HepG2 (cell line): Measurements from ENCODE around the gene ATP6V1C2. TPM values are rescaled to one million over a fixed set of nuclear protein-coding genes. Genes with fewer than 3 reads are reported as not detected.

Source experiments
- ATAC-seq: fragments of 200-7000 bp; cut with Tn5 transposase; 3 replicates; pipeline ENCODE4 v1.9.1; 2020; ENCODE audit warnings: mild to moderate bottlenecking, moderate library complexity
- BruUV-seq: library from RNA; stranded (reverse); fragments of 400-500 nt; replicated peaks from 2 replicates; lab custom pipeline; 2021; lab: Mats Ljungman, UMichigan
- CTCF ChIA-PET: fragments of 300-600 bp; formaldehyde crosslinking; extraction: SDS; loops from one replicate; lab custom pipeline; 2021; ENCODE audit warnings: low total read pairs, inconsistent platforms, low intra/inter-chr PET ratio; lab: Yijun Ruan, JAX
- POLR2A ChIA-PET: fragments of 350-600 bp; sonication (Branson Sonifier 250); formaldehyde crosslinking; loops from one replicate; lab custom pipeline; 2020; ENCODE audit warnings: antibody characterized with exemption, inconsistent platforms; lab: Yijun Ruan, JAX
- DNase-seq: peaks from one replicate; pipeline ENCODE4 v3.0.0-alpha.2; 2015; ENCODE audit warnings: low spot score
- FAIRE-seq: peaks from 3 replicates; lab custom pipeline; 2011; peaks lifted over from hg19 to GRCh38; lab: Jason Lieb, UNC
- H2AFZ ChIP-seq: one replicate; pipeline ENCODE4 v1.6.1; 2011; ENCODE audit warnings: low read length, inconsistent platforms
- H3K27ac ChIP-seq: fragments of 300-600 bp; 3 replicates; pipeline ENCODE4 v1.8.0; 2011; ENCODE audit warnings: mixed run types, mild to moderate bottlenecking, mixed read lengths, low read length, inconsistent platforms; ENCODE audit not compliant: insufficient read depth; ENCODE audit errors: extremely low read length
- H3K27me3 ChIP-seq, 2 experiments: fragments of 200-600 bp in 1 of 2; 2 replicates in 1 of 2; 3 replicates in 1 of 2; pipeline versions ENCODE4 v1.6.0 to v1.8.0; 2011; ENCODE audit warnings: low read length in 2 of 2, mild to moderate bottlenecking in 2 of 2, moderate library complexity in 2 of 2, inconsistent platforms in 1 of 2; ENCODE audit not compliant: insufficient read depth in 2 of 2, control insufficient read depth in 1 of 2
- H3K36me3 ChIP-seq, 2 experiments: fragments of 200-600 bp in 1 of 2; replicated peaks in 1 of 2; 2 replicates in 1 of 2; 3 replicates in 1 of 2; pipeline versions ENCODE4 v1.5.1 to v1.8.0; 2011; ENCODE audit warnings: low read length in 2 of 2, inconsistent platforms in 1 of 2; ENCODE audit not compliant: insufficient read depth in 2 of 2, control insufficient read depth in 1 of 2
- H3K4me1 ChIP-seq: 2 replicates; pipeline ENCODE4 v1.5.1; 2012; ENCODE audit warnings: low read length, inconsistent platforms; ENCODE audit not compliant: insufficient read depth
- H3K4me2 ChIP-seq: 2 replicates; pipeline ENCODE4 v1.6.0; 2011; ENCODE audit warnings: low read depth, low read length, inconsistent platforms
- H3K4me3 ChIP-seq, 3 experiments: fragments of 200-600 bp in 1 of 3; sonication (generic), shearing (Covaris generic) in 1 of 3; replicated peaks in 1 of 3; 2 replicates each; pipeline ENCODE4 v1.5.1; 2011 to 2016; ENCODE audit warnings: low read length in 3 of 3, inconsistent platforms in 2 of 3, low read depth in 2 of 3, mild to moderate bottlenecking in 2 of 3, control low read depth in 1 of 3, mixed read lengths in 1 of 3; ENCODE audit not compliant: insufficient read depth in 1 of 3
- H3K79me2 ChIP-seq: one replicate; pipeline ENCODE4 v1.6.1; 2011; ENCODE audit warnings: low read length, inconsistent platforms; ENCODE audit not compliant: insufficient read depth
- H3K9ac ChIP-seq: 2 replicates; pipeline ENCODE4 v1.6.0; 2011; ENCODE audit warnings: mild to moderate bottlenecking, low read depth, low read length, inconsistent platforms; ENCODE audit not compliant: insufficient read depth
- H3K9me3 ChIP-seq: 2 replicates; pipeline ENCODE4 v1.5.1; 2012; ENCODE audit warnings: mild to moderate bottlenecking, low read length
- H4K20me1 ChIP-seq: 2 replicates; pipeline ENCODE4 v1.6.0; 2011; ENCODE audit warnings: inconsistent platforms, mild to moderate bottlenecking, low read length, moderate library complexity; ENCODE audit not compliant: insufficient read depth
- AGO2 ChIP-seq: fragments of 200-400 bp; formaldehyde crosslinking; optimal IDR thresholded peaks from 2 replicates; pipeline ENCODE3; 2017; ENCODE audit warnings: mild to moderate bottlenecking, low read depth, low read length, moderate library complexity
- ELF1 ChIP-seq: sonication (generic); formaldehyde crosslinking; IDR thresholded peaks from 2 replicates; pipeline ENCODE4 v1.4.0; 2020; ENCODE audit warnings: missing genetic modification reagents
- MAFF ChIP-seq: IDR thresholded peaks from 2 replicates; pipeline ENCODE4 v1.6.1; 2011; ENCODE audit warnings: low read depth, low read length, improper control_type of control experiment
- NRL ChIP-seq: sonication (generic); formaldehyde crosslinking; IDR thresholded peaks from 2 replicates; pipeline ENCODE4 v1.5.0; 2020; ENCODE audit warnings: missing genetic modification reagents, mild to moderate bottlenecking, moderate library complexity, borderline replicate concordance
- POLR2A ChIP-seq, 2 experiments: IDR thresholded peaks; 2 replicates each; pipeline ENCODE4 v1.6.1; 2011; ENCODE audit warnings: low read depth in 2 of 2, low read length in 2 of 2, mild to moderate bottlenecking in 1 of 2, moderate library complexity in 1 of 2; ENCODE audit not compliant: insufficient read depth in 1 of 2
- POLR2G ChIP-seq: fragments of 200-400 bp; formaldehyde crosslinking; IDR thresholded peaks from 2 replicates; pipeline ENCODE4 v1.6.1; 2018; ENCODE audit warnings: mild to moderate bottlenecking, low read depth, low read length, moderate library complexity
- RBM22 ChIP-seq: fragments of 200-400 bp; formaldehyde crosslinking; optimal IDR thresholded peaks from 2 replicates; pipeline ENCODE3; 2017; ENCODE audit warnings: mild to moderate bottlenecking, low read length, moderate library complexity
- TP53 ChIP-seq: sonication (generic); formaldehyde crosslinking; conservative IDR thresholded peaks from 2 replicates; pipeline ENCODE4 v1.4.0; 2020; ENCODE audit warnings: missing genetic modification reagents
- ZNF3 ChIP-seq: IDR thresholded peaks from 2 replicates; pipeline ENCODE4 v1.7.0; 2017; ENCODE audit warnings: inconsistent platforms
- ZNF564 ChIP-seq: sonication (generic); formaldehyde crosslinking; IDR thresholded peaks from 2 replicates; pipeline ENCODE4 v1.8.1; 2023; ENCODE audit warnings: mild to moderate bottlenecking, missing genetic modification reagents
- WGBS: methylation state at CpG from one replicate; pipeline ENCODE4 v1.1.6; 2017; ENCODE audit warnings: low lambda C conversion rate; 5-methylcytosine and 5-hydroxymethylcytosine counted together
- in situ Hi-C: cut with HindIII; loops from 2 replicates; pipeline ENCODE4 v1.10.0; 2017; ENCODE audit warnings: low pct_unique_long_range_greater_than_20kb; ENCODE audit not compliant: extremely low pct_ligation_motif_present
- intact Hi-C: fragments of 100-400 bp; cut with micrococcal nuclease; formaldehyde crosslinking; loops from one replicate; pipeline ENCODE4 v1.10.0; 2022; ENCODE audit not compliant: unreplicated experiment
- polyA plus RNA-seq, 8 experiments: library from polyadenylated mRNA; depleted of rRNA in 3 of 8; stranded (reverse) in 7 of 8; unstranded in 1 of 8; fragments of >200 nt; fragmentation: Illumina TruSeq in 4 of 8; extraction: Trizol in 4 of 8; gene quantifications; 2 replicates each; pipeline versions ENCODE4 v1.2.1 to v1.2.3, GENCODE V29; 2011 to 2016; ENCODE audit warnings: low read depth in 4 of 8, missing spikeins in 1 of 8, mixed read lengths in 1 of 8; ENCODE audit not compliant: insufficient read depth in 1 of 8
- total RNA-seq, 5 experiments: library from RNA; depleted of rRNA; stranded (reverse); fragments of >200 nt; fragmentation: Illumina TruSeq; extraction: Trizol; gene quantifications; 2 replicates each; pipeline ENCODE4 v1.2.3, GENCODE V29; 2016; ENCODE audit warnings: low read depth in 1 of 5
- TF ChIP-seq, protein P1 (sequence below): sonication (generic); formaldehyde crosslinking; IDR thresholded peaks from 2 replicates; pipeline ENCODE4 v1.4.0; 2020; ENCODE audit warnings: low read depth, missing genetic modification reagents
- TF ChIP-seq, protein P2 (sequence below): sonication (generic); formaldehyde crosslinking; conservative IDR thresholded peaks from 2 replicates; pipeline ENCODE4 v1.8.0; 2022; ENCODE audit warnings: low read depth, missing genetic modification reagents

ATP6V1C2 gene
- total and polyA plus RNA-seq, 2 of the 13 experiments (the other 11 are each of a cell fraction or from before 2014, with no cell fraction given) = 0.04 to 0.29 TPM

DNA sequence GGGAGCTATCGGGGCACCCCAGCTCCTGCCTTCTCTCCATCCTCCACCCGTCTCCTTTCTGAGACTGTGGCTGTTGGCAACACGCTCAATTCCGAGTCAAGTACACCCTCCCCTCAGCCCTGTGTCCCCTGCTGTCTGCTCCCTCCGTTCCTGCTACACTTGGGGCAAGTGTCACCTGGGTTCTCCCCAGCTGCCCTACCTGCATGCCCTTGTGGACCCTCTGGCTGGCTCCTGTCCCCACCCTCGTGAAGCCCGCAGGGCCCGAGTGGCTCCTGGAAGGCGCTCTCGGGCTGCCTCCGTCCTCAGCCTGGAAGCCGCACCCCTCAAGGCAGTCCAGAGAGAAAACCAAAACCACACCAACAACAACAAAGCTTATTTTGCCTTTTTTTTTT is 57.3 kb downstream of the ATP6V1C2 start:
- no TSS peak for BruUV-seq
- POLR2A ChIA-PET = no interaction called here
- peaks cover 7% of the 10 kb centered on the region for H3K4me1 ChIP-seq

DNA sequence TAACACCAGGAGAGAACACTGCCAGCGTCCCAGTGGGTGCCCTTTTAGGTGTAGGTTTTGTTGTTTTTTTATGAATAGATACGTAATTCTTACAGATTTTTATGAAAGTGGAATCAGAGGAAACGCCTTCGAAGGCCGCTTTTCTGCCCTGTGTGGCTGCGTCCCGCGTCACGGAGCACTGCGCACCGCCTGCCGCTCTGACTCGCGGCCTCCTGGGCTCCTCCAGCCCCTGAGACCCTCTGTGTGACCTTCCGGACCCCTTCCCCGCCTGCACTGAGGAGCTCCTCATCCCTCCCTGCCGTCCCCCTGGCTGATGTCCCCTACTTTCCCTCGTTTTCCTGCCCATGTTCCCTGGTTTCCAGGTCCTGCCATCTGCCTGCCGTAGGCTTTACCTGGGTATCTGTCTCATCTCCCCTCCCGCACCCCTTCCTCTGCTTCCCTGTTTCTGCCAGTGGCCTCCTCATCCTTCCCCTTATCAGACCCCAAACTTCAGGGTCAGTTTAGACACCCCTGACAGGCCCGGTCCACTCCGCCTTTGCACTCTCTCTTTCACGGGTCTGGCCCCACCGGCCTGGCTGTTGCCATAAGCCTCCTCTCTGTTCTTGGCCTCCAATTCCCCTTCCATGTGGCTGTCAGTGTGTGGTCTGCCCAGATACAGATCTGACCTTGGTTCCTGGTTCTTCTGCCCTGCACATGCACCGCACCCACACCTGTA is 58.5 kb downstream of the ATP6V1C2 start:
- TF ChIP-seq TP53 (CRISPR knock-in tag) (no peak), RBM22 (peak; percentile 71), MAFF (no peak), ELF1 (CRISPR knock-in tag) (no peak), POLR2G (peak; percentile 33; the same call in 1 of the 2 replicates), NRL (CRISPR knock-in tag) (0 out of 2 replicates have a peak, but pooled peaks have one; percentile 43), AGO2 (peak; percentile 60)
- TF ChIP-seq, protein P1, sequence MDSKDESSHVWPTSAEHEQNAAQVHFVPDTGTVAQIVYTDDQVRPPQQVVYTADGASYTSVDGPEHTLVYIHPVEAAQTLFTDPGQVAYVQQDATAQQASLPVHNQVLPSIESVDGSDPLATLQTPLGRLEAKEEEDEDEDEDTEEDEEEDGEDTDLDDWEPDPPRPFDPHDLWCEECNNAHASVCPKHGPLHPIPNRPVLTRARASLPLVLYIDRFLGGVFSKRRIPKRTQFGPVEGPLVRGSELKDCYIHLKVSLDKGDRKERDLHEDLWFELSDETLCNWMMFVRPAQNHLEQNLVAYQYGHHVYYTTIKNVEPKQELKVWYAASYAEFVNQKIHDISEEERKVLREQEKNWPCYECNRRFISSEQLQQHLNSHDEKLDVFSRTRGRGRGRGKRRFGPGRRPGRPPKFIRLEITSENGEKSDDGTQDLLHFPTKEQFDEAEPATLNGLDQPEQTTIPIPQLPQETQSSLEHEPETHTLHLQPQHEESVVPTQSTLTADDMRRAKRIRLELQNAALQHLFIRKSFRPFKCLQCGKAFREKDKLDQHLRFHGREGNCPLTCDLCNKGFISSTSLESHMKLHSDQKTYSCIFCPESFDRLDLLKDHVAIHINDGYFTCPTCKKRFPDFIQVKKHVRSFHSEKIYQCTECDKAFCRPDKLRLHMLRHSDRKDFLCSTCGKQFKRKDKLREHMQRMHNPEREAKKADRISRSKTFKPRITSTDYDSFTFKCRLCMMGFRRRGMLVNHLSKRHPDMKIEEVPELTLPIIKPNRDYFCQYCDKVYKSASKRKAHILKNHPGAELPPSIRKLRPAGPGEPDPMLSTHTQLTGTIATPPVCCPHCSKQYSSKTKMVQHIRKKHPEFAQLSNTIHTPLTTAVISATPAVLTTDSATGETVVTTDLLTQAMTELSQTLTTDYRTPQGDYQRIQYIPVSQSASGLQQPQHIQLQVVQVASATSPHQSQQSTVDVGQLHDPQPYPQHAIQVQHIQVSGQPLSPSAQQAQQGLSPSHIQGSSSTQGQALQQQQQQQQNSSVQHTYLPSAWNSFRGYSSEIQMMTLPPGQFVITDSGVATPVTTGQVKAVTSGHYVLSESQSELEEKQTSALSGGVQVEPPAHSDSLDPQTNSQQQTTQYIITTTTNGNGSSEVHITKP (CRISPR knock-in tag) = no peak
- TF ChIP-seq, protein P2, sequence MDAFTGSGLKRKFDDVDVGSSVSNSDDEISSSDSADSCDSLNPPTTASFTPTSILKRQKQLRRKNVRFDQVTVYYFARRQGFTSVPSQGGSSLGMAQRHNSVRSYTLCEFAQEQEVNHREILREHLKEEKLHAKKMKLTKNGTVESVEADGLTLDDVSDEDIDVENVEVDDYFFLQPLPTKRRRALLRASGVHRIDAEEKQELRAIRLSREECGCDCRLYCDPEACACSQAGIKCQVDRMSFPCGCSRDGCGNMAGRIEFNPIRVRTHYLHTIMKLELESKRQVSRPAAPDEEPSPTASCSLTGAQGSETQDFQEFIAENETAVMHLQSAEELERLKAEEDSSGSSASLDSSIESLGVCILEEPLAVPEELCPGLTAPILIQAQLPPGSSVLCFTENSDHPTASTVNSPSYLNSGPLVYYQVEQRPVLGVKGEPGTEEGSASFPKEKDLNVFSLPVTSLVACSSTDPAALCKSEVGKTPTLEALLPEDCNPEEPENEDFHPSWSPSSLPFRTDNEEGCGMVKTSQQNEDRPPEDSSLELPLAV (CRISPR knock-in tag) = no peak
- H3K27ac ChIP-seq = no peak overlapping the region
- ChIA-PET POLR2A (no interaction called here), CTCF (no interaction called here)
- H3K9ac ChIP-seq = no peak overlapping the region
- FAIRE-seq = no peak
- H3K4me2 ChIP-seq = no peak overlapping the region
- H3K4me3 ChIP-seq = no peak overlapping the region
- H2AFZ ChIP-seq = no peak overlapping the region
- H3K36me3 ChIP-seq = peaks cover 27 to 57% of the 10 kb centered on the region in 2 experiments
- in situ Hi-C loops (no loop called here), intact Hi-C loops (no loop called here)
- no peaks in the 10 kb centered on the region for H3K27me3 ChIP-seq
- H3K9me3 ChIP-seq = no peaks in the 10 kb centered on the region
- 97% methylated on average over 25 of the region's 25 CpGs for WGBS
- no peak for ATAC-seq
- DNase-seq = no peak
- peaks cover 19% of the 10 kb centered on the region for H3K4me1 ChIP-seq
- H3K79me2 ChIP-seq = peaks cover 2% of the 10 kb centered on the region
- peaks cover 8% of the 10 kb centered on the region for H4K20me1 ChIP-seq
- BruUV-seq = no TSS peak

More for the DNA sequence above, 57.3 kb downstream of the ATP6V1C2 start:
- intact Hi-C loops = no loop called here
- no peak overlapping the region for H3K9ac ChIP-seq
- DNase-seq = no peak
- CTCF ChIA-PET = no interaction called here
- TF ChIP-seq POLR2A (IDR thresholded peaks at IDR 0.05; ENCODE audit: insufficient read depth in 1 of 2, low read depth in 2 of 2, low read length in 2 of 2) (peak in 1 of 2 experiments; percentile 26; a peak in 1 of 4 replicates), ZNF564 (CRISPR knock-in tag) (no peak), ZNF3 (no peak)
- TF ChIP-seq, all 625 proteins: peak for 1
- H3K9me3 ChIP-seq = no peaks in the 10 kb centered on the region
- H4K20me1 ChIP-seq = no peaks in the 10 kb centered on the region; the same call in 1 of the 2 replicates
- WGBS = 96% methylated on average over 12 of the region's 12 CpGs
- H2AFZ ChIP-seq = no peak overlapping the region
- peaks cover 2% of the 10 kb centered on the region for H3K79me2 ChIP-seq
- peaks cover 23 to 45% of the 10 kb centered on the region in 2 experiments for H3K36me3 ChIP-seq
- FAIRE-seq (no peak), ATAC-seq (no peak; the same call in 2 of the 3 replicates)
- no peak overlapping the region for H3K4me3 ChIP-seq
- no peak overlapping the region for H3K4me2 ChIP-seq
- in situ Hi-C loops = no loop called here
- no peaks in the 10 kb centered on the region for H3K27me3 ChIP-seq
- H3K27ac ChIP-seq = no peak overlapping the region
